K562 (cell line): ENCODE results near the gene TBC1D7. TPM values are rescaled to one million over a fixed set of nuclear protein-coding genes. Genes with fewer than 3 reads are reported as not detected.

Source experiments
- ATAC-seq: fragments of 200-7000 bp; cut with Tn5 transposase; 3 replicates; pipeline ENCODE4 v1.9.1; 2020; ENCODE audit warnings: moderate library complexity
- BruUV-seq: library from RNA; stranded (reverse); fragments of 400-500 nt; replicated peaks from 2 replicates; lab custom pipeline; 2021; lab: Mats Ljungman, UMichigan
- CTCF ChIA-PET: fragments of 300-600 bp; formaldehyde crosslinking; extraction: SDS; loops from one replicate; lab custom pipeline; 2021; ENCODE audit warnings: low intra/inter-chr PET ratio; lab: Yijun Ruan, JAX
- POLR2A ChIA-PET: fragments of 300-600, 350-650 bp; sonication (Branson Sonifier 250); formaldehyde crosslinking; extraction: SDS; loops from one replicate; lab custom pipeline; 2021; ENCODE audit warnings: antibody characterized with exemption, inconsistent platforms; lab: Yijun Ruan, JAX
- DNase-seq, 4 experiments: peaks; one replicate each; pipeline versions ENCODE4 v3.0.0 to v3.0.0-alpha.2; 2011 to 2018; ENCODE audit warnings: low spot score in 3 of 4, mixed read lengths in 3 of 4; ENCODE audit errors: extremely low read depth in 1 of 4
- FAIRE-seq: peaks from 2 replicates; lab custom pipeline; 2011; peaks lifted over from hg19 to GRCh38; lab: Jason Lieb, UNC
- H2AFZ ChIP-seq: 2 replicates; pipeline ENCODE4 v1.6.0; 2011; ENCODE audit warnings: low read depth, low read length, control low read depth, inconsistent platforms
- H3K27ac ChIP-seq: fragments of 200-600 bp; 3 replicates; pipeline ENCODE4 v1.8.0; 2011; ENCODE audit warnings: low read depth, mild to moderate bottlenecking, control low read depth, inconsistent platforms, low read length, moderate library complexity, mixed read lengths; ENCODE audit errors: extremely low read depth
- H3K27me3 ChIP-seq, 2 experiments: fragments of 300-600 bp in 1 of 2; 2 replicates in 1 of 2; 3 replicates in 1 of 2; pipeline versions ENCODE4 v1.6.0 to v1.8.0; 2011; ENCODE audit warnings: inconsistent platforms in 2 of 2, low read length in 2 of 2, mild to moderate bottlenecking in 1 of 2, mixed read lengths in 1 of 2, moderate library complexity in 1 of 2; ENCODE audit not compliant: control insufficient read depth in 2 of 2, insufficient read depth in 2 of 2
- H3K36me3 ChIP-seq: fragments of 300-600 bp; 3 replicates; pipeline ENCODE4 v1.8.0; 2011; ENCODE audit warnings: mild to moderate bottlenecking, low read length, inconsistent platforms; ENCODE audit not compliant: control insufficient read depth, insufficient read depth
- H3K4me1 ChIP-seq, 2 experiments: fragments of 200-600 bp in 1 of 2; replicated peaks in 1 of 2; 2 replicates in 1 of 2; 3 replicates in 1 of 2; pipeline versions ENCODE4 v1.5.1 to v1.8.0; 2011; ENCODE audit warnings: inconsistent platforms in 2 of 2, low read length in 2 of 2, mild to moderate bottlenecking in 1 of 2, mixed read lengths in 1 of 2, moderate library complexity in 1 of 2; ENCODE audit not compliant: control insufficient read depth in 2 of 2, insufficient read depth in 2 of 2
- H3K4me2 ChIP-seq: 2 replicates; pipeline ENCODE4 v1.6.1; 2011; ENCODE audit warnings: low read length, control low read depth, inconsistent platforms, mixed read lengths; ENCODE audit not compliant: insufficient read depth
- H3K4me3 ChIP-seq: fragments of 200-600 bp; sonication (generic), shearing (Covaris generic); 2 replicates; pipeline ENCODE4 v1.5.1; 2016; ENCODE audit warnings: control low read depth, inconsistent platforms
- H3K79me2 ChIP-seq: fragments of 200-600 bp; 3 replicates; pipeline ENCODE4 v1.8.0; 2011; ENCODE audit warnings: low read length, inconsistent platforms; ENCODE audit not compliant: control insufficient read depth, insufficient read depth
- H3K9ac ChIP-seq, 2 experiments: 2 replicates each; pipeline versions ENCODE4 v1.6.0 to v1.6.1; 2011; ENCODE audit warnings: low read depth in 2 of 2, low read length in 2 of 2, control low read depth in 1 of 2, inconsistent platforms in 1 of 2, mild to moderate bottlenecking in 1 of 2, mixed read lengths in 1 of 2; ENCODE audit not compliant: insufficient read depth in 1 of 2
- H3K9me1 ChIP-seq: one replicate; pipeline ENCODE4 v1.6.0; 2011; ENCODE audit warnings: inconsistent platforms, mild to moderate bottlenecking, low read length, moderate library complexity; ENCODE audit not compliant: control insufficient read depth, insufficient read depth
- H3K9me3 ChIP-seq: replicated peaks from 2 replicates; pipeline ENCODE4 v1.5.1; 2011; ENCODE audit warnings: low read depth, low read length, inconsistent platforms; ENCODE audit not compliant: control insufficient read depth, insufficient read depth
- H4K20me1 ChIP-seq: replicated peaks from 2 replicates; pipeline ENCODE4 v1.6.1; 2011; ENCODE audit warnings: low read length, inconsistent platforms, mixed read lengths; ENCODE audit not compliant: control insufficient read depth, insufficient read depth
- HNRNPL ChIP-seq: fragments of 200-400 bp; formaldehyde crosslinking; IDR thresholded peaks from 2 replicates; pipeline ENCODE4 v1.6.1; 2017; ENCODE audit warnings: low read depth, mild to moderate bottlenecking, low read length
- LCOR ChIP-seq: sonication (generic); formaldehyde crosslinking; IDR thresholded peaks from 2 replicates; pipeline ENCODE4 v1.8.0; 2022; ENCODE audit warnings: mild to moderate bottlenecking, missing genetic modification reagents
- ZFP1 ChIP-seq: fragments of 450-650 bp; formaldehyde crosslinking; IDR thresholded peaks from 2 replicates; pipeline ENCODE4 v1.4.0; 2020; ENCODE audit warnings: mild to moderate bottlenecking, mixed read lengths
- ZNF431 ChIP-seq: sonication (generic); formaldehyde crosslinking; IDR thresholded peaks from 2 replicates; pipeline ENCODE4 v1.8.0; 2022; ENCODE audit warnings: mild to moderate bottlenecking, missing genetic modification reagents
- ZNF445 ChIP-seq: fragments of 250-450 bp; sonication (Bioruptor Pico); IDR thresholded peaks from 2 replicates; pipeline ENCODE4 v1.4.0; 2020; ENCODE audit warnings: low read depth, mild to moderate bottlenecking, moderate library complexity
- ZNF592 ChIP-seq: fragments of 450-650 bp; IDR thresholded peaks from 2 replicates; pipeline ENCODE4 v1.6.1; 2017; ENCODE audit warnings: antibody characterized with exemption, mild to moderate bottlenecking
- ZNF75A ChIP-seq: fragments of 450-650 bp; formaldehyde crosslinking; IDR thresholded peaks from 2 replicates; pipeline ENCODE4 v1.4.0; 2020; ENCODE audit warnings: mild to moderate bottlenecking
- ZSCAN29 ChIP-seq: fragments of 450-650 bp; IDR thresholded peaks from 2 replicates; pipeline ENCODE4 v1.6.1; 2017
- WGBS: fragments of 100-300 bp; shearing (Covaris generic); methylation state at CpG from one replicate; pipeline ENCODE4 v1.1.6; 2016; ENCODE audit warnings: low coverage, mixed read lengths; ENCODE audit not compliant: insufficient coverage; ENCODE audit errors: missing lambda C conversion rate; 5-methylcytosine and 5-hydroxymethylcytosine counted together
- in situ Hi-C: fragments of 300-500 bp; cut with MboI; formaldehyde crosslinking; loops from 4 replicates; pipeline ENCODE4 v1.15.0; 2018; ENCODE audit warnings: inconsistent platforms, mixed read lengths
- intact Hi-C: fragments of 100-400 bp; cut with micrococcal nuclease; formaldehyde crosslinking; loops from 2 replicates; pipeline ENCODE4 v1.14.2; 2022
- polyA plus RNA-seq, 8 experiments: library from polyadenylated mRNA; depleted of rRNA in 4 of 8; stranded (reverse) in 5 of 8; unstranded in 3 of 8; fragments of >200 nt; fragmentation: Nextera tagmentation in 2 of 8; fragmentation: Illumina TruSeq in 1 of 8; extraction: Ambion mirVana in 2 of 8; extraction: Trizol in 1 of 8; gene quantifications; 2 replicates each; pipeline versions ENCODE4 v1.2.1 to v1.2.3, GENCODE V29; 2011 to 2014; ENCODE audit warnings: inconsistent platforms in 1 of 8, missing spikeins in 1 of 8
- total RNA-seq, 7 experiments: library from RNA; depleted of rRNA in 6 of 7; stranded (reverse); fragments of >200 nt in 6 of 7; fragmentation: Illumina TruSeq in 2 of 7; extraction: Trizol in 2 of 7; gene quantifications; 2 replicates each; pipeline versions ENCODE4 v1.2.1 to v1.2.3, GENCODE V29; 2011 to 2021; ENCODE audit warnings: low replicate concordance in 1 of 7

The TBC1D7 gene
- total and polyA plus RNA-seq, 9 of the 15 experiments (the other 6 are each of a cell fraction or from before 2014, with no cell fraction given) = 49.4 to 107 (median 61.1) TPM

GRCh38 chr6:13355999-13356785 is 27.9 kb upstream of the TBC1D7 start:
- ATAC-seq (no peak), DNase-seq (no peak), FAIRE-seq (no peak)
- Histone ChIP-seq H3K36me3 (no peaks in the 10 kb centered on the region), H2AFZ (no peak overlapping the region), H3K9ac (no peak overlapping the region), H3K4me3 (no peak overlapping the region), H3K9me1 (peaks cover 2% of the 10 kb centered on the region)
- intact Hi-C loops = loop anchor here (2.0 kb wide), 2 partner anchors 19 to 25 kb away; no protein-coding TSS in a partner anchor
- in situ Hi-C loops = no loop called here
- CTCF ChIA-PET = no interaction called here
- WGBS = 15% methylated on average over 6 of the region's 6 CpGs
- TF ChIP-seq LCOR (CRISPR knock-in tag) = 0 out of 2 replicates have a peak, but pooled peaks have one; percentile 13
- TF ChIP-seq HNRNPL = no peak
- no peak for TF ChIP-seq ZNF431 (CRISPR knock-in tag)
- TF ChIP-seq ZNF592 = 0 out of 2 replicates have a peak, but pooled peaks have one; percentile 12
- 0 out of 2 replicates have a peak, but pooled peaks have one; percentile 12 for TF ChIP-seq ZSCAN29
- 0 out of 2 replicates have a peak, but pooled peaks have one; percentile 29 for TF ChIP-seq ZNF445 (CRISPR knock-in tag)
- TF ChIP-seq ZNF75A (CRISPR knock-in tag) = no peak
- TF ChIP-seq ZFP1 (CRISPR knock-in tag) = 0 out of 2 replicates have a peak, but pooled peaks have one; percentile 37
- TF ChIP-seq, all 486 proteins: peak for 5
- H4K20me1 ChIP-seq = peaks cover 10% of the 10 kb centered on the region
- H3K79me2 ChIP-seq = no peaks in the 10 kb centered on the region
- POLR2A ChIA-PET = interaction anchor here (0.7 to 1.1 kb wide), 2 partner anchors 24 to 39 kb away, joined by 3 to 4 read pairs; no protein-coding TSS in a partner anchor
- BruUV-seq = no TSS peak
- H3K4me2 ChIP-seq = peak overlapping the region; percentile 13; the same call in 1 of the 2 replicates
- H3K27me3 ChIP-seq = no peaks in the 10 kb centered on the region
- H3K9me3 ChIP-seq = no peaks in the 10 kb centered on the region
- H3K4me1 ChIP-seq = peaks cover 27 to 60% of the 10 kb centered on the region in 2 experiments
- H3K27ac ChIP-seq = peak overlapping the region; percentile 4; the same call in 1 of the 3 replicates
